Trophoblast cell (in vitro differentiated cells and primary cell): ENCODE results near the gene SLC38A4.

Experiments used
- DNase-seq, 2 donors: peaks; one replicate each; pipeline ENCODE4 v3.0.0-alpha.2; 2016
- H2AFZ ChIP-seq: 2 replicates; pipeline ENCODE4 v1.6.1; 2013; ENCODE audit warnings: low read length, moderate library complexity, mild to moderate bottlenecking; ENCODE audit not compliant: insufficient read depth, poor library complexity
- H2AK5ac ChIP-seq: 2 replicates; pipeline ENCODE4 v1.6.1; 2013; ENCODE audit warnings: mild to moderate bottlenecking, low read length
- H2BK120ac ChIP-seq: 2 replicates; pipeline ENCODE4 v1.6.1; 2013; ENCODE audit warnings: low read length, mild to moderate bottlenecking, moderate library complexity; ENCODE audit not compliant: insufficient read depth, poor library complexity
- H2BK12ac ChIP-seq: 2 replicates; pipeline ENCODE4 v1.6.1; 2013; ENCODE audit warnings: mild to moderate bottlenecking, low read length, moderate library complexity
- H2BK5ac ChIP-seq: 2 replicates; pipeline ENCODE4 v1.6.1; 2013; ENCODE audit warnings: low read length, low read depth, moderate library complexity, mild to moderate bottlenecking; ENCODE audit not compliant: poor library complexity
- H3K14ac ChIP-seq: 2 replicates; pipeline ENCODE4 v1.6.1; 2013; ENCODE audit warnings: mild to moderate bottlenecking, low read length
- H3K18ac ChIP-seq: 2 replicates; pipeline ENCODE4 v1.6.1; 2013; ENCODE audit warnings: mild to moderate bottlenecking, low read length
- H3K23ac ChIP-seq: 2 replicates; pipeline ENCODE4 v1.6.1; 2013; ENCODE audit warnings: low read length
- H3K27ac ChIP-seq: 2 replicates; pipeline ENCODE4 v1.5.1; 2013; ENCODE audit warnings: low read depth, mild to moderate bottlenecking, inconsistent platforms, low read length, moderate library complexity
- H3K27me3 ChIP-seq: 2 replicates; pipeline ENCODE4 v1.6.1; 2013; ENCODE audit warnings: inconsistent platforms, mild to moderate bottlenecking, low read length, moderate library complexity; ENCODE audit not compliant: insufficient read depth
- H3K36me3 ChIP-seq, 2 experiments: 1 replicate in 1 of 2; 2 replicates in 1 of 2; pipeline ENCODE4 v1.6.1; 2013; ENCODE audit warnings: low read length in 2 of 2, mild to moderate bottlenecking in 2 of 2, moderate library complexity in 1 of 2; ENCODE audit not compliant: insufficient read depth in 2 of 2, control insufficient read depth in 1 of 2
- H3K4ac ChIP-seq: 2 replicates; pipeline ENCODE4 v1.6.1; 2013; ENCODE audit warnings: low read depth, mild to moderate bottlenecking, low read length, moderate library complexity
- H3K4me1 ChIP-seq, 2 experiments: 1 replicate in 1 of 2; 2 replicates in 1 of 2; pipeline ENCODE4 v1.6.1; 2013; ENCODE audit warnings: low read length in 2 of 2, mild to moderate bottlenecking in 2 of 2, moderate library complexity in 1 of 2; ENCODE audit not compliant: insufficient read depth in 2 of 2, control insufficient read depth in 1 of 2
- H3K4me2 ChIP-seq: 2 replicates; pipeline ENCODE4 v1.6.1; 2013; ENCODE audit warnings: inconsistent platforms, mild to moderate bottlenecking, low read length, moderate library complexity
- H3K4me3 ChIP-seq: 2 replicates; pipeline ENCODE4 v1.5.1; 2013; ENCODE audit warnings: mild to moderate bottlenecking, low read depth, low read length, inconsistent platforms
- H3K79me1 ChIP-seq: one replicate; pipeline ENCODE4 v1.6.1; 2013; ENCODE audit warnings: low read length
- H3K79me2 ChIP-seq: 2 replicates; pipeline ENCODE4 v1.6.1; 2013; ENCODE audit warnings: low read length, mild to moderate bottlenecking; ENCODE audit not compliant: control insufficient read depth, insufficient read depth, poor library complexity
- H3K9ac ChIP-seq: 2 replicates; pipeline ENCODE4 v1.6.1; 2013; ENCODE audit warnings: mild to moderate bottlenecking, low read length
- H3K9me3 ChIP-seq: 2 replicates; pipeline ENCODE4 v1.6.1; 2013; ENCODE audit warnings: low read depth, mild to moderate bottlenecking, control low read depth, inconsistent platforms, low read length; ENCODE audit not compliant: insufficient read depth
- H4K12ac ChIP-seq: 2 replicates; pipeline ENCODE4 v1.6.1; 2013; ENCODE audit warnings: low read depth, mild to moderate bottlenecking, low read length, moderate library complexity
- H4K8ac ChIP-seq: 2 replicates; pipeline ENCODE4 v1.6.1; 2013; ENCODE audit warnings: low read depth, mild to moderate bottlenecking, low read length, moderate library complexity
- H4K91ac ChIP-seq: one replicate; pipeline ENCODE4 v1.6.1; 2013; ENCODE audit warnings: low read depth, mild to moderate bottlenecking, low read length, moderate library complexity
- WGBS: extraction: QIAGEN DNeasy Blood & Tissue Kit; methylation state at CpG from one replicate; pipeline ENCODE4 v1.1.7; 2013; ENCODE audit warnings: missing lambda C conversion rate; ENCODE audit not compliant: insufficient read length, insufficient coverage; ENCODE audit errors: extremely low coverage; 5-methylcytosine and 5-hydroxymethylcytosine counted together

The SLC38A4 gene

GRCh38 chr12:46752396-46752795 is 73.4 kb downstream of the SLC38A4 start:
- no peak overlapping the region for H3K27ac ChIP-seq
- H2AFZ ChIP-seq, result no peak overlapping the region
- no peak overlapping the region for H3K18ac ChIP-seq
- no peaks in the 10 kb centered on the region for H3K27me3 ChIP-seq
- H3K4me2 ChIP-seq, result no peak overlapping the region
- H3K79me2 ChIP-seq, result no peaks in the 10 kb centered on the region
- H3K36me3 ChIP-seq, result no peaks in the 10 kb centered on the region
- no peak overlapping the region for H3K4me3 ChIP-seq
- no peak overlapping the region for H3K9ac ChIP-seq
- no peaks in the 10 kb centered on the region for H3K4me1 ChIP-seq
- no peaks in the 10 kb centered on the region for H3K79me1 ChIP-seq
- no peak overlapping the region for H3K23ac ChIP-seq
- H4K8ac ChIP-seq, result no peak overlapping the region
- H2BK5ac ChIP-seq, result no peak overlapping the region
- no peak overlapping the region for H2BK12ac ChIP-seq
- H2AK5ac ChIP-seq, result no peak overlapping the region
- H4K12ac ChIP-seq, result no peak overlapping the region
- H3K4ac ChIP-seq, result no peak overlapping the region
- no peaks in the 10 kb centered on the region for H3K9me3 ChIP-seq
- no peak overlapping the region for H2BK120ac ChIP-seq
- WGBS, result no CpG with 5 or more reads among the region's 2 CpGs
- H3K14ac ChIP-seq, result no peak overlapping the region
- DNase-seq, result no peak
- H4K91ac ChIP-seq, result no peak overlapping the region

GRCh38 chr12:46751173-46751572 is 74.6 kb downstream of the SLC38A4 start:
- H2BK12ac ChIP-seq, result no peak overlapping the region
- H3K27ac ChIP-seq, result no peak overlapping the region
- H4K91ac ChIP-seq, result no peak overlapping the region
- DNase-seq, result no peak
- H2AK5ac ChIP-seq, result no peak overlapping the region
- no peak overlapping the region for H2BK120ac ChIP-seq
- no peaks in the 10 kb centered on the region for H3K4me1 ChIP-seq
- H3K4ac ChIP-seq, result no peak overlapping the region
- no peak overlapping the region for H2AFZ ChIP-seq
- H3K23ac ChIP-seq, result no peak overlapping the region
- no peak overlapping the region for H3K14ac ChIP-seq
- H3K79me2 ChIP-seq, result no peaks in the 10 kb centered on the region
- no peak overlapping the region for H3K4me2 ChIP-seq
- H3K9ac ChIP-seq, result no peak overlapping the region
- WGBS, result no CpG with 5 or more reads among the region's 1 CpG
- no peak overlapping the region for H2BK5ac ChIP-seq
- no peaks in the 10 kb centered on the region for H3K79me1 ChIP-seq
- H3K27me3 ChIP-seq, result no peaks in the 10 kb centered on the region
- H4K8ac ChIP-seq, result no peak overlapping the region
- H3K9me3 ChIP-seq, result no peaks in the 10 kb centered on the region
- no peak overlapping the region for H3K18ac ChIP-seq
- H4K12ac ChIP-seq, result no peak overlapping the region
- H3K36me3 ChIP-seq, result no peaks in the 10 kb centered on the region
- H3K4me3 ChIP-seq, result no peak overlapping the region

GRCh38 chr12:46749322-46749721 is 76.5 kb downstream of the SLC38A4 start:
- no CpG with 5 or more reads among the region's 4 CpGs for WGBS
- Histone ChIP-seq H2AFZ (no peak overlapping the region), H3K36me3 (no peaks in the 10 kb centered on the region), H2AK5ac (no peak overlapping the region), H4K12ac (no peak overlapping the region), H3K4ac (no peak overlapping the region), H3K4me1 (no peaks in the 10 kb centered on the region), H4K8ac (no peak overlapping the region), H3K79me2 (no peaks in the 10 kb centered on the region), H3K4me3 (no peak overlapping the region), H3K27me3 (no peaks in the 10 kb centered on the region), H3K14ac (no peak overlapping the region), H2BK120ac (no peak overlapping the region), H3K18ac (no peak overlapping the region), H3K27ac (no peak overlapping the region), H3K9me3 (no peaks in the 10 kb centered on the region), H3K79me1 (no peaks in the 10 kb centered on the region), H3K23ac (no peak overlapping the region), H2BK5ac (no peak overlapping the region), H2BK12ac (no peak overlapping the region), H3K4me2 (no peak overlapping the region), H4K91ac (no peak overlapping the region), H3K9ac (no peak overlapping the region)
- no peak for DNase-seq

- Histone ChIP-seq H3K79me1 (no peaks in the 10 kb centered on the region), H3K23ac (no peak overlapping the region), H3K4ac (no peak overlapping the region), H3K9ac (no peak overlapping the region), H4K12ac (no peak overlapping the region), H3K18ac (no peak overlapping the region), H3K79me2 (no peaks in the 10 kb centered on the region), H3K27ac (no peak overlapping the region), H4K8ac (no peak overlapping the region), H2BK12ac (no peak overlapping the region), H2BK5ac (no peak overlapping the region), H3K4me2 (no peak overlapping the region), H2BK120ac (no peak overlapping the region), H4K91ac (no peak overlapping the region), H3K14ac (no peak overlapping the region), H3K36me3 (no peaks in the 10 kb centered on the region), H2AK5ac (no peak overlapping the region), H3K9me3 (no peaks in the 10 kb centered on the region), H3K4me3 (no peak overlapping the region), H3K27me3 (no peaks in the 10 kb centered on the region), H2AFZ (no peak overlapping the region), H3K4me1 (no peaks in the 10 kb centered on the region)
- no peak for DNase-seq
- no CpG with 5 or more reads among the region's 3 CpGs for WGBS
These were observed 81.5 kb downstream of the SLC38A4 start for GRCh38 chr12:46744283-46744682.
